ENCODE measurements around the gene DCAF11.

DNA sequence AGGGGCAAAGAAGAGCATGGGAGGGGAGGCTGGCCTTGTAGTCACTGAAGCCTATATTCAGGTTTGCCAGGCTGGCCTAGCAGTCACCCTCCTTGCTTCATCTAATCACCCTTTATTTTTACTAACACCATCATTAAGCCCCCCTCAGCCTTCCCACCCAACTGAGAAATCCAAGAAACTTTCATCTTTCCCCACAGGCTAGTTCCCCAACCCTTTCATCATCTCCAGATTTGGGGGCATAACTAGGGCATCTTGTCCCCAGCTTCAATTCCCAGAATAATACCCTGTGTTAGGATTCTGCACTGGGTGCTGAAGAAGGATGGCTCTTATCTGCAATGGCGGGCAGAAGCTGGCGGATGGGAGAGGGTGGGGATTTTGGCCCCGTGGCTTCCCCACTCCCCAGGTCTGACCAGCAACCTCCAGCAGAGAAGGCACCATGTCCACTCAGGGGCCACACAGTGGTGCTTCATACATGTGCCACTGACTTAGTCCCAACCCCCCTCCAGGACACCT lies 13.5 kb upstream of the DCAF11 start:
- TF ChIP-seq CTCF (conservative IDR thresholded peaks at IDR 0.05) (no peak), ZFX (IDR thresholded peaks at IDR 0.05) (no peak)
